ENCODE measurements around the gene DNAH8.

Gene DNAH8

GRCh38 chr6:38976801-38977500, 261.8 kb downstream of the DNAH8 start:
- DNase-seq, result no peak

GRCh38 chr6:38978139-38978704, 263.1 kb downstream of the DNAH8 start:
- no peak for DNase-seq

DNA sequence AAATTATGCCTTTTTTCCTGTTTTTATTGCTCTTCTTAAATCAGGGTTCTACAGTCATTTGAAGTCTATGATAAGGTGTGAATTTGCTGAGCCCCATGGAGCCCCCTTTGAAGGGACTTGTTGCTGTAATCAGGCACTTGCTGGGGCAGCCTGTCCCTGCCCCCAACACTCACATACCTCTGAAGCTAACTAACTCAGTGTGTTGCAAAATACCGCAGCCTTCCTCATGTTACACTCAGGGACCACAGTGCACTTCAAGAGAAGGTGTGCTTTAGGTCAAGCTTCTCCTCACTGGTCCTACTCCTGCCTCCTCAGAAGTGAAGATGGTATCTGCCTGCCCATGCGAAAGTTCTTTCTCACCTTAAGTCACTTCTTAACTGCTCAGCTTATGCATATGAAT, 267.4 kb downstream of the DNAH8 start:
- no peak for DNase-seq

DNA sequence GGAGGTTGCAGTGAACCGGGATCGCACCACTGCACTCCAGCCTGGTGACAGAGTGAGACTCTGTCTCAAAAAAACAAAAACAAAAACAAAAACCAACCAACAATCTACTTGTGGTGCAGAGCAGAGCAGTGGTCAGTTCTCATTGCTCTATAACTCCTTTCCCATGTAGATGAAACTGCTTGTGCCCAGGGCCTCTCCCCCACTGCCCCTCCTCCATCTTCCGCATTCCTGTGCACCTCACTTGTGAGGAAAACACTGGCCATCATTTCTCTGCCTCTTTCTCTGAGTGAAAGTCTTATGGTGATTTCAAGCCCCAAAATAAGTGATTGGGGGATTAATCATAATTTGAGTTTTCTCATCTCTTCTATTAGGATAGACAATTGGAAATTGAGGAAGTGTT, 269.6 kb downstream of the DNAH8 start:
- DNase-seq, result no peak

GRCh38 chr6:38985839-38986238, 270.7 kb downstream of the DNAH8 start:
- no peak for DNase-seq

- peak; percentile 3 for DNase-seq
Measured at GRCh38 chr6:38987503-38987902, 272.4 kb downstream of the DNAH8 start.

DNA sequence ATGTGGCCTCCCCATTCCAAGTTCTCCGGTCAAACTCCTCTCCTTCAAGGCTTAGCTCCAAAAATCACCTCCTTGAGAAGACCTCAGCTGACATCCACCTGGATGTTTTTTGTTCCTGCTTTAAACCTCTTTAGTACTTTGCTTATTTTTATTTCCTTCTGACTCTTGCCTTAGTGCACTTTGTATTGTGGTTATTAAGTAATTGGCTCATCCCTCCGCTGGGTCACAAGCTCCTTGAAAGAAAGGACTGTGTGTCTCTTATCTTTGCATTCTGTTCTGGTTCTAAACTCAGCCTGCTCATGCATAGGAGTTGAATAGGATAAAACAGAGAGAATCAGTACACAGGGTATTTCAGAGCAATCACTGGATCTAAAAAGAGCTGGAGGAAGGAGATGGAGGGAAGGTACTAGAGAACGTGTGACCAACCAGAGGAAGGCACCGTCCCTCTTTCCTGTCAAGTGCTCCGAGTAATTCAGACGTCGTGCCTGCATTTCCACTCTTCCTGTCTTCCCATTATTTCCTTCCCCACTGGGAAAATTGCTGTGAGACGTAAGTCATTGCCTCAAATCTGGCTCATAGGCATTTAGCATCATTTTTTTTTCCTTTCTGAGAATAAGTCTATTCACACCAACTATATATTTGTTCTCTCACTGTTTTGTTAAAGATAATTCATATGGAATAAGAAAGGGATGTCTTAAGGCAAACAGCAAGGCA, 273.8 kb downstream of the DNAH8 start:
- no peak for DNase-seq

GRCh38 chr6:38990475-38990874, 275.4 kb downstream of the DNAH8 start:
- no peak for DNase-seq

DNA sequence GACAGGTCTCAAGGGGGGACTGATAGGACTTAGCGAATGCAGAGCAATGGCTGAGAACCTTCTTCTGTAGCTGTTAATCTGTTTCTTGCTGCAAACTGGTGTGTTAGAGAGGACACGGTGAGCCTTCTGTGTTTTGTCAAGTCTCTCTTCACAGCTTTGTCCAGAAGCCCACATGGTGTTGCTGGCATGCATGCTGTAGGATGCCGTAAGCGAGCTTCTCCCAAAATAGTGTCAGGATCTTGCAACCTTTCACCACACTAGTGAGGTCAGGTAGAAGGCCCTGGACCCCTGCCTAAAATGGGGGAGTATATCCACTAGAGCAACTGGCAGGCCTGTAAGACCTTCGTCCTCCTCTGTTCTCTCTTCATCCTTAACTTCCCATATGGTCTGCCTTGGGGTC, 281.6 kb downstream of the DNAH8 start:
- no peak for DNase-seq

- peak; percentile 21 for DNase-seq
Measured at GRCh38 chr6:38997128-38997761, 282.1 kb downstream of the DNAH8 start.

- DNase-seq, result no peak
Measured at GRCh38 chr6:39003072-39003471, 288.0 kb downstream of the DNAH8 start.

DNA sequence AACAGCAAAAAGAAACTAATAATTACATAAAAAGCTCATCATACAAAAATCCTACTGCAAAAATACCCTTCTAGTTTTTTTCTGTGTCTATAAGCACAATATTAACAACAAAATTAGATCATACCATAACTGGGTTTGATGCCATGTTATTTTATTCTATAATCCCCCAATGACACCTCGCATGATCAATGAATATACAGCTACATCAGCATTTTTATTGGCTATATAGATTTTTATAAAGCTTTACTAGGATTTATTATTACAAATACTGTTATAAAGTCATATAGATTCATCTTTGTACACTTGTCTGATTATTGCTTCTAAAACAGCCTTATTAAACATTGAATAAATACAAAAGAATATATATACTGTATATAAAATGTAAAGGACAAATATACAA, 288.4 kb downstream of the DNAH8 start:
- no peak for DNase-seq

DNA sequence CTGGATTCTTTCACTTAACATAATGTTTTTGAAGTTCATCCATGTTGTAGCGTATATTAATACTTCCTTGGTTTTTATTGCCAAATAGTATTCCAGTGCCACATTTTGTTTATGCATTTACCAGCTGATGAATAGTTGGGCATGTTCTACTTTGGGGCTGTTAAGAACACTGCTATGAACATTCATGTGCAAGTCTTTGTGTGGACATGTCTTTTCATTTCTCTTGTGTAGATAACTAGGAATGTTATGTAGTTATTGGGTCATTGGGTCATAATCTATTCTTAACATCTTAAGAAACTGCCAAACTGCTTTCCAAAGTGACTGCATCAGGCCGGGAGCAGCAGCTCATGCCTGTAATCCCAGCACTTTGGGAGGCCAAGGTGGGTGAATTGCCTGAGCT, 289.7 kb downstream of the DNAH8 start:
- no peak for DNase-seq

- no peak for DNase-seq
Measured at GRCh38 chr6:39005774-39006173, 290.7 kb downstream of the DNAH8 start.

DNA sequence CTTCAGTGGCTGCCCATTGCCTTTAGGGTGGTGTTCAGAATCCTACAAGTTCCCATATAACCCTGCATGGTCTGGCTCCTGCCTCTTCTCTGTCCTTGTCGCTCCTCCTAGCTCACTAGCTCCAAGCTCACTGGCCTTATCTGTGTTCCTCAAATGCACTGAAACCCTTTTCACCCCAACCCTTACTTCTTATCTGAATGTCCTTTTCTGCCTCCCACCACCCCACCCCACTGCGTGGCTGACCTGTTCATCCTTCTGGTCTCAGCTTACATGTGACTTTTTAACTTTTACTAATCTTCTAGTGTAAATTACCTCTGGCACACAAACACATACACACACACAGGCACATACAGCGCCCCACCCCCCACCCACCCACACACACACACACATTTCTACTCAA, 292.5 kb downstream of the DNAH8 start:
- no peak for DNase-seq

GRCh38 chr6:39008737-39009136, 293.6 kb downstream of the DNAH8 start:
- DNase-seq, result no peak

DNA sequence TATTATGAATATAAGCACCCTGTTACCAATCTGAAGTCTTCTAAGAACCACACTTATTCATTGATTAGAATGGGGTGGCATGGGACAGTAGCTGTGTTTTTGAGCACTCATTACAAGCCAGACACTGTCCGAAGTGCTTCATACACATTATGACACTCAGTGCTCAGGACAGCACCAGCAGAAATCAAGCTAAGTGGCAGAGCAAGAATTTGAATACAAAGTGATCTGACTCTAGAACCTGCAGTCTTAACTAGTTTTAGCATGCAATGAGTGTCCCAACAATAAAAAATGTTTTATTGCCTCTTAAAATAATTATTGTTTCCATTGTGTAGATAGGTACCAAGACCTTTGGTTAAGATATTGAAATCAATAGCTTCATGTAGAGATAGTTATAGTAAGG, 294.4 kb downstream of the DNAH8 start:
- DNase-seq, result no peak

DNA sequence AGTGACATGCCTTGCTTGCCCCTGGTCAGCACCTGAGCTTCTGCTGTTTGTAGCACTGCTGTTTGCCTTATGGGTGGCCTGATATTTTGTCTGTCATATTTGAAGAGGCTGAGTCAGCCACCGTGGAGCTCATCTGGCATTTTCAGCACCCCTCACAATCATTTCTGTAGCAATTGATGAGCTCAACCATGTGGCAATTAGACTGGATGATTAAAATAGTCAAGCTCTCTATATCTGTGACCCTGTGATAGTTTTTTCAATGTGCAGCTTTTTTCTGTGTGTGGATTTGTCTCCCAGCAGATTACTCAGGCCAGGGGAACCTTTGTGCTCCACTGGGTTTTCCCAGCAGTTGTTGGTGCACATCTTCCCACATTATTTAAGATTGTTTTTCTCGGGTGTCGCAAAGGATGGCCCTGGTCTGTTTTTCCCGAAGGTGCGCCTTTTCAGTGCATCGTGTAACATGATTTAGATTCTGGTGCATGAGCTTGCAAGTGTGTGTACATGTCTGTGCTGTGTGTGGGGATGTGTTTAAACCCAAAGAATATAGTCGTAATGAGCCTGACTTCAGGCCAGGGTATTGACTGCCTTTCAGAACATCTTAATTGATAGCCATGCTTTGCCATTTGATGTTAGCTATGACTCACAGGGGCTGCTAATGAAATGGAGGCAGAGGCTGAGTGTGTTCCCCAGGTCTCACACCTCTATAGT, 301.9 kb downstream of the DNAH8 start:
- no peak for DNase-seq

DNA sequence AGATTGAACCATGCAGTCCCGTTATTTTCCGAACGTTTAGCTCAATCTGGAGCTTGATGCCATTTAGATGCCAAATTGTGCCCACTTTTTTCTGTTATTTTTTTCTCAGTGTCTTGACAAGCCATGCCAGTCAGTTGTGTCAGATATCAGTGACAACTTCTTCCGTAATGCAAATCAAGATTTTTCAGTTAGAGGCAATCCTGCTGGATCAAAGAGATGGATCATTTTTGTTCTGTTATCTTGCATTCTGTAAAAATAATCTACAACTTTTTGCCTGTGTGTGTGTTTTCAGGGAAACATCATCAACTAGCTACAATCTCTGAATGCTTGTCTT, 302.4 kb downstream of the DNAH8 start:
- no peak for DNase-seq

- no peak for DNase-seq
Measured at GRCh38 chr6:39018103-39018502, 303.0 kb downstream of the DNAH8 start.

GRCh38 chr6:39020136-39020535, 305.0 kb downstream of the DNAH8 start:
- no peak for DNase-seq

GRCh38 chr6:39021041-39021440, 305.9 kb downstream of the DNAH8 start:
- no peak for DNase-seq

DNA sequence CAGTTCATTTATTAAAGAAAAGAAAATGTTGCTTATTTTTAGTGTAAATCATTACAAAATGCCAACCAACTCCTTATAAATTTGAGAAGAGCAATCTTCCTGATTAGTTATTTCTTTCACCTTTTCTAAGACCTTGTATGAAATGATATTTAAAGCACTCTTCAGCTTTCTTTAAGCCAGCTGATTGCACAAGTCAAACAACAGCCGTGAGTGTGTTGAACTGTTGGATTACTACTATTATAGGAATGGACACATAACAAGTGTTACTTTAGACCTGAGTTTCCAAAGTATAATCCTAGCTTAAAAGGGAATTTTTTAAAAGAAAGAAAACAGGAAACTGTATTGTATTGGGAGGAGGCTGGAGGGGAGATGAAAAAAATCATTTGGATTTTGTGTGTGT, 306.7 kb downstream of the DNAH8 start:
- DNase-seq, result no peak
